ENCODE results near the gene NUDC.

The NUDC gene

GRCh38 chr1:26909951-26910342 lies 11.6 kb upstream of the NUDC start:
- DNase-seq: no peak
- intact Hi-C loops (cut with DNase I): no loop called here

- DNase-seq: no peak
- intact Hi-C loops (cut with DNase I): no loop called here
These were observed 11.0 kb upstream of the NUDC start for GRCh38 chr1:26910343-26911160.

DNA sequence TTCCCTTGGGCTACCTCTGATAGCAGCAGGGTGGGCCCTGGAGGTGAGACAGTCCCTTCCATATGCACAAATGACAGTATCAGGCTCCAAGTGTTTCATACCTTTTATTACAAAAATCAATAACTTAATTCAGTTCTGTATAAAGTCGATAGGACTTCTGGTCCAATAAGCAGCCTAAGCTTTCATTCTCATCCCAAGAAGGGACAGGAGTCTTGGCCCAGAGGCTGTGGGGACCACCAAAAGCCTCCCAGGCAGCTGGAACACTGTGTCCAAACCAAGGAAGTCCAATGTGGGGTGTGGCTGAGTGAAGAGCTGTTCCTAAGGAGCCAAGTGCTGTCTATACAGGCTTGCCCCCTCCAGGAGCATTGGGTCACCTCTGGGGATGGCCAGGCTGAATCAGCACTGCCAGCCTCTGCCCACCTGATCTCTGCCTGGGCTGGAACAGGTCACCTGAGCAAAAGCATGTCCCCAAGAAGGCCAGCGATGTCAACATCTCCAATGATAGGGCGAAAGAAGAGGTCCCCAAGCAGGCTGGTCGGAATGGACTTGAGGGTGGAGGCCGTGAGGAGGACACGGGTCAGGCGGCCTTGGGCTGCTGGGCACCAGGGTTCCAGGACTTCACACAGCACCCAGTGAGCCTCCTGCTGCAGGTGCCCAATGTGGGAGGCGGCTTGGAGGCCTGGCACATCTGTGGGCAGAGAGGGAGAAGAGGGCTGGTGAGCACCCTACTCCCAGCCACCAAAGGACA lies 10.0 kb upstream of the NUDC start:
- DNase-seq: no peak
- intact Hi-C loops (cut with DNase I): no loop called here

- intact Hi-C loops (cut with DNase I): no loop called here
- DNase-seq: no peak
These were observed 9.4 kb upstream of the NUDC start for GRCh38 chr1:26912147-26912490.

DNA sequence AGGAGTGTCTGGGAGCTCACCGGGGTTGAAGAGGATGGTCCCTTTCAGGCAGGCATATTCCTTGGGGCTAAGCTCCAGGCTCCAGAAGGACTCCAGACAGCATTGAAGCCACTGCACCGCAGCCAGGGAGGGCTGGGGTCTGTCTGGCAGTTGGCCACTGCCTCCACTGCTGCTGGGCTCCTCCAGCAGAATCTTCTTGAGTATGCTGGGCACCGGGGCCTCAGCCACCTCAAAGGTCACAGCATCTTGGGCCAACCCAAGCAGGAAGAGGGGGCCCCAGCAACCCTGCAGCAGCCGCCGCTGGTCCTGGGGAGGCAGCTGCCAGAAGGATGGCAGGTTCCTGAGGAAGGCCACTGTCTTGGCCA lies 8.2 kb upstream of the NUDC start:
- intact Hi-C loops (cut with DNase I): no loop called here

DNA sequence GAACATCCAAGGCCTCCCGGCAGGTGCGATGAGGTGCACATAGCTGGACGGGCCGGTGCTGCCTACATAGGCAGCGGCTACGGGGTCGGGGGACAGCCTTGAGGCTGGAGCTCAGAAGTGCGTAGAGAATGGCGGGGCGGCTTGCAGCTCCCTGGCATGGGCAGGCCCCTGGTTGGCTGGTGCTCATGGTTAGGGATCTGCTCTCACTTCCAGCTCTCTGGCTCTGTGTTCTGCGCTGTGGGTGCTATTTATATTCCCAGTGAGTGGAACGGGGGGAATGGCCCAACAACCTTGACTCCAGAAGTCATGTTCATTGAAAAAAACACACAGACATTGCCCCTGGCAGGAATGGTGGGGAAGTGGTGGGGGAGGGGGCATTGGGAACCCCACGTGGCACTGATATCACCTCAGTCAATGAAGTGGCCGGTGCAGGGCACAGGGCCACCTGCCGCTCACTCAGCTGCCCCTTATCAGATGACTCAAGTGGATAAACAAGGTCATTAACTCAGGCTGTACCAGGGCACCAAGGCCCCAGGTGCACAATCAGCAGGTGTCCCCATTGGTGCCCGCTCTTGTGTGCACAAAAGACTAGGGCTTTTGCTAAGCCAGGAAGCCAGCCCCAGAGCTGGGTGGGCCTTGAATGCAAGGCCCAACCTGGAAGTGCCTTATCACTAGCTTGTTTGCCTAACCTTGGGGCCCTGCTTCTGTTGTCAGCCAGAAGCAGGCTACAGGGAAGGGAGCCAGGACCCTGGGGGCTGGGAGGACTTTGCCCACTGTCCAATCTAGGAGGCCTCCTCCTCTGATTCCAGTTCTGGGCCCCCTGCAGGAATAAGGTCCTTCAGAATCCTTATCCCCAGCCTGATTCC lies 7.6 kb upstream of the NUDC start, which contains the start of gene NR0B2:
Gene NR0B2 (minus strand): TSS at position 222 of the 866 bp plus-strand sequence. CDS start 35 bp downstream, at position 187.
- no peak for DNase-seq
- intact Hi-C loops (cut with DNase I): no loop called here

More for the DNA sequence above, 8.2 kb upstream of the NUDC start:
- DNase-seq: no peak

GRCh38 chr1:26915204-26915842 lies 6.2 kb upstream of the NUDC start:
- intact Hi-C loops (cut with DNase I): no loop called here
- no peak for DNase-seq

- intact Hi-C loops (cut with DNase I): no loop called here
- no peak for DNase-seq
These were observed 410 bp upstream of the NUDC start for GRCh38 chr1:26921126-26921539.

GRCh38 chr1:26922431-26922729 lies 837 bp downstream of the NUDC start:
- intact Hi-C loops (cut with DNase I): no loop called here
- no peak for DNase-seq

- intact Hi-C loops (cut with DNase I): no loop called here
- no peak for DNase-seq
These were observed 1.4 kb downstream of the NUDC start for GRCh38 chr1:26922901-26923300.

DNA sequence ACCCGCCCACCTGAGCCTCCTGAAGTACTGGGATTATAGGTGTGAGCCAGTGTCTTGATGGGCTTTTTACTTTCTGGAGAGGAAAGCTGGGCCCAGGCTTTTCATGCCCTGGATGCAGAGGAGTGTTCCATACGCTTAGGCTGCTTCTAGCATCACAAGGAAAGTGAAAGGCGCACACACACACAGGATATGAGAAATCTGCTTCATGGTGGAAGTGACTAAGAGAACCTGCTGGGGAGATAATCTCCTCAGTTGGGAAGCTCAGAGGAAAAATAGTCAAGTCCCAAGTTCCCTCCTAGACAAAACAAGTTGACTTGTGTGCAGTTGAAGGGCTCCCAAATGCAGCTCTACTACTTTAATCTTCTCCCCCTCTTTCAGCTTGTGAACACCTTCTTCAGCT lies 2.2 kb downstream of the NUDC start:
- intact Hi-C loops (cut with DNase I): no loop called here
- no peak for DNase-seq

DNA sequence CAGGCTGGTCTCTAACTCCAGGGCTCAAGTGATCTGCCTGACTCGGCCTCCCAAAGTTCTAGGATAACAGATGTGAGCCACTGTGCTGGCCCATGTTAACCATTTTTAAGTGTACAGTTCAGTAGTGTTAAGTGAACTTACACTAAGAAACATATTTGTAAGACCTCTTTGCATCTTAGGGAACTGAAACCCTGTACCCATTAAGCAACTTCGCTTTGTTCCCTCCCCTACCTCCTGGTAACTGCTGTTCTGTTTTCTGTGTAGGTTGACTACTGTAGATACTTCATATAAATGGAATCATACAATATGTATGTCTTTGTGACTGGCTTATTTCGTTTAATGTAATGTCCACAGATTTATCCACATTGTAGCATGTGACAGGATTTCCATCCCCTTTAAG lies 11.0 kb downstream of the NUDC start:
- DNase-seq: no peak
- intact Hi-C loops (cut with DNase I): no loop called here

- no peak for DNase-seq
- intact Hi-C loops (cut with DNase I): no loop called here
These were observed 15.3 kb downstream of the NUDC start for GRCh38 chr1:26936823-26937222.

GRCh38 chr1:26938004-26938658 lies 16.6 kb downstream of the NUDC start:
- no peak for DNase-seq
- intact Hi-C loops (cut with DNase I): no loop called here

GRCh38 chr1:26938659-26939025 lies 17.1 kb downstream of the NUDC start:
- intact Hi-C loops (cut with DNase I): no loop called here
- no peak for DNase-seq

DNA sequence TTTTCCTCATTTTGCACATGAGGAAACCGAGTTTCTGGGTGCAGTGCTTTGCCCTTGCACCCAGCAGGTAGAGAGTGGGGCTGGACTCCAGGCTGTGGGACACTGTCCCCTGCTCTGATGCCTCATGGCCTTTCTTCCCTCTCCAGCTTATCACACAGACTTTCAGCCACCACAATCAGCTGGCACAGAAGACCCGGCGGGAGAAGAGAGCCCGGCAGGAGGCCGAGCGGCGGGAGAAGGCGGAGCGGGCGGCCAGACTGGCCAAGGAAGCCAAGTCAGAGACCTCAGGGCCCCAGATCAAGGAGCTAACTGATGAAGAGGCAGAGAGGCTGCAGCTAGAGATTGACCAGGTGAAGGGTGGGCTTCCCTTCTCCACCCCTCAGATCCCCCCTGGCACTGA lies 19.8 kb downstream of the NUDC start:
- intact Hi-C loops (cut with DNase I): no loop called here
- DNase-seq: no peak

GRCh38 chr1:26942656-26943055 lies 21.1 kb downstream of the NUDC start:
- intact Hi-C loops (cut with DNase I): no loop called here
- DNase-seq: no peak

- intact Hi-C loops (cut with DNase I): no loop called here
- DNase-seq: no peak
These were observed 23.6 kb downstream of the NUDC start for GRCh38 chr1:26945138-26945537.

GRCh38 chr1:26945728-26946127 lies 24.2 kb downstream of the NUDC start:
- intact Hi-C loops (cut with DNase I): no loop called here
- no peak for DNase-seq
